HuH-7 (cell line): ENCODE measurements around the gene INPP5J.
"Not testable (repeated sequence)": the region's sequence is repeated elsewhere in the genome, so short reads cannot be mapped to it uniquely, and the experiment has no call there.

ENCODE experiments used
- DNase-seq: peaks from one replicate; pipeline ENCODE4 v3.0.0; 2011; ENCODE audit warnings: low spot score

The INPP5J gene

GRCh38 chr22:31102441-31103081 is 20.2 kb upstream of the INPP5J start:
- DNase-seq: no peak

GRCh38 chr22:31103111-31103510 is 19.7 kb upstream of the INPP5J start:
- no peak for DNase-seq

DNA sequence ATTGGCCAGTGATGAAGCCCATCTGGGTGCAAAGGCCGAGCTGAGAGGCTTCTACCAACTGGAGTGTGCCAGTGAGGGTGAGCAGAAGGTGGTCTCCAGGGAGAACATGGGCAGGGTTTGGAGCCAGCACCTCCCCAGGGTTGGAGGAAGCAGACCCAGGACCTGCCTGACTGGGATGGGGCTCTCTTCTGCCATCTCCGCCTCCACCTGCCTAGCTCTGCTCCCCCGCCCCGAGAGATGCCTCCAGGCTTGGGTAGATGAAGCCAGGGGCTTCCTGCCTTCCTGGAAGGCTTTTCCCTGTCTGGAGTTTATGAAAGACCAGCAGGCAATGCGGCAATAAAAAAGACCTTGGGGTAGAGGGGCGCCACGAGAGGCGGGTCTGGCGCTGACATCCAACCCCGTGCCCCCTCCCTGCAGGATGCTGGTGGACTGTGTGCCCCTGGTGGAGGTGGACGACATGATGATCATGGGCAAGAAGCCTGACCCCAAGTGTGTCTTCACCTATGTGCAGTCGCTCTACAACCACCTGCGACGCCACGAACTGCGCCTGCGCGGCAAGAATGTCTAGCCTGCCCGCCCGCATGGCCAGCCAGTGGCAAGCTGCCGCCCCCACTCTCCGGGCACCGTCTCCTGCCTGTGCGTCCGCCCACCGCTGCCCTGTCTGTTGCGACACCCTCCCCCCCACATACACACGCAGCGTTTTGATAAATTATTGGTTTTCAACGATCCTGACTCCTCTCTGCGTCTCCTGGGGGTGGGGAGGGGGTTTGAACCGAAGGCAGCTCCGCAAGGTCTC is 18.7 kb upstream of the INPP5J start:
- DNase-seq: no peak

GRCh38 chr22:31104869-31105268 is 17.9 kb upstream of the INPP5J start:
- DNase-seq: no peak

DNA sequence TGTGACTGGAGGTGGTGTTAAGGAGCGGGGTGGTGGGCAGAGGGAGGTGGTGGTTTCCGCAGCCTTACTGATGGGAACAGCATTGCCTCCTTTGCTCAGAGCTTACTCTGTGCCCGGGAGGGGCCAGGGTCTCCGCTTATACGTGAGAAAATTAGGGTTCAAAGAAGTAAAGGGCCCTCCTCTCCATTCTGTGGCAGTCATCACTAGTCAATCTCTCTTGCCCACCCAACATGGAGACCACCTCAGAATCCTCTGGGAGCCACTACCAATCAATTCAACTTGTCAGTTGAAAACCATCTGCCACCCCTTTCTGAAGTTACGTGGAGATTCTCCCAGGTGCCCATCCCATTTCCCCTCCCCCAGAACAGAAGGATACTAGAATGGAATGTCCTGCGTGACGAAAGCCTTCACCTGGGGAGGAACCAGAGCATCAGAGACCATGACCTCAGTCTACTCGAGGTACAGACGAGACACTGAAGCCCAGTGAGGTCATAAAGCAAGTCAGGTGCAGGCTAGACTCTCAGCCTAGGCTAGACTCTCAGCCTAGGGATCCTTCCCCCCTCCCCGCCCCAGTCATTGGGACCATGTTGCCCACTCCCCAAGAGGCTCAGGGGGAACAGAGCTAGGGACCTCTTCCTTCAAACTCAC is 17.4 kb upstream of the INPP5J start:
- no peak for DNase-seq

GRCh38 chr22:31106001-31106571 is 16.7 kb upstream of the INPP5J start:
- no peak for DNase-seq

DNA sequence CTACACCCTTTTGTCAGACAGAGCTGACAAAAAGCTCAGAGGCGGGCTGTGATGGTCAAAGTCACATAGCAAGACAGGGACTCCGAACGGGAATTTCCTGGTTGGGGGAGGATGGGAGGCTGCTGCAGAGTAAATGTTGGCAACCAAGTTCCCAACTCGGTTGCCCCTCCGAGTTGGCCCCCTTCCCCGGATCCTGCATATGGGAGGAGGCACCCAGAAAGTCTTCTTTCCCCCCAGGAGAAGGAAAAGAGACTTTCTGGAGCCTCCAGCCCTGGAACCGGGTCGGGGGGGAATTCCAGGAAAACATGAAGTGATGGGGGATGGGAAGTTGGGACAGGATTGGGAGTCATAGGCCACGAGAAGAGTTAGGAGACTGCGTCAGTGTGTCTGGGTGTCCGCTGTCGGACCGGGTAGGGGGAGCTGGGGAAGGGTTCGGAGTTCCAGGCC is 16.0 kb upstream of the INPP5J start:
- no peak for DNase-seq

GRCh38 chr22:31107178-31107893 is 15.4 kb upstream of the INPP5J start, which contains the start of gene SELENOM:
Gene SELENOM, minus strand, starts transcription at chr22:31107568. Its CDS starts 63 bp downstream, at chr22:31107505.
- DNase-seq: peak; percentile 100

- DNase-seq: no peak
Observed at GRCh38 chr22:31107894-31108218, 14.9 kb upstream of the INPP5J start.

- not testable (repeated sequence) for DNase-seq
Observed at GRCh38 chr22:31112547-31113091, 10.1 kb upstream of the INPP5J start.

GRCh38 chr22:31118046-31118820 is 4.5 kb upstream of the INPP5J start:
- no peak for DNase-seq

DNA sequence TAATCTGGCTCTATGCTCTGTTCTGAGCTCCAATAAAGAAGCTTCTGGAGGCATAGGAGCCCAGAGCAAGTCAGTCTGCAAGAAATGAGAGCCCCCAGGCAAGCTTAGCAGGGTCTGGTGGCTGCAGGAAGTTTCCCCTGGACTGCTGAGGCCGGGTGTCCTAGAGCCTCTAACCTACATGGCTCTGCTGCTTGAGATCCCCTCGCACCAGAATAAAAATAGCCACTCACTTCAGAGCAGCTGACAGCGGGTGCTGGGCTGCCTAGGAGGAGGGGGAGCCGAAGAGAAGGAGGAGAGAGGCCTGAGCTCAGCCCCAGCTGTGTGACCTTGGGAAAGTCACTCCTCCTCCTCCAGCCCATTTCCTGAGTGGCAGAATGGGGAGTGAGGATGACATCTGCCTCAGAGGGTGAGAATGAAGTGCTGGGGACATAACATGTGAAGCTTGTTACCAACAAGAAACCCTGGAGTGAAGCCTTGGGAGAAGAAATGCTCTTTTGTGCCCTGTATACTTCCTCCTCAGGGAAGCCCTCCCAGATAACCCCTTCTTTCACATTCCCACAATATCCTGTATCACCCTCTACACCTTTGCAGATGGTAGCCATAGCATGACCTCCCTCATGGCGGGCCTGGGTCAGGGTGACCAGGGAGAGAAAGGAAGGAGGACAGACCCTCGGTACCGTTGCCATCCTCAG is 3.6 kb upstream of the INPP5J start:
- no peak for DNase-seq

DNA sequence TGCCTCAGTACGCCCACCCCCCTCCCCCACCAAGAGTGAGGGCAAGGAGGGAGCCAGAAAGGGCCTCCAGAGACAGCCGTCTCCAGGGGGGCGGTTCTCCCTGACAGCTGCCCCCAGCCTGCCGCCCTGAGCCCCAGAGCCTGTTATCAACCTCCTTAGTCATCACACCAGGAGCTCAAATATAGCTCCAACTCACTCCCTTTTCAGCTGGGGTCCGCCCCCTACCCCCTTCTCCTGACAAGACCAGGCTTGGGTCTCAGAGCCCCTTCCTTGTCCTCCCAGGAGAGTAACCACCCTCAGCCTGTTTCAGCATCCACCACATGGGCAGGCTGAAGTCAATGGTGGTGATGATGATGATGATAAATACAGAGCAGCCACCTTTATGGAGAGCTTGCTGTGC is 2.5 kb upstream of the INPP5J start:
- DNase-seq: no peak

GRCh38 chr22:31120642-31121041 is 2.1 kb upstream of the INPP5J start:
- no peak for DNase-seq

DNA sequence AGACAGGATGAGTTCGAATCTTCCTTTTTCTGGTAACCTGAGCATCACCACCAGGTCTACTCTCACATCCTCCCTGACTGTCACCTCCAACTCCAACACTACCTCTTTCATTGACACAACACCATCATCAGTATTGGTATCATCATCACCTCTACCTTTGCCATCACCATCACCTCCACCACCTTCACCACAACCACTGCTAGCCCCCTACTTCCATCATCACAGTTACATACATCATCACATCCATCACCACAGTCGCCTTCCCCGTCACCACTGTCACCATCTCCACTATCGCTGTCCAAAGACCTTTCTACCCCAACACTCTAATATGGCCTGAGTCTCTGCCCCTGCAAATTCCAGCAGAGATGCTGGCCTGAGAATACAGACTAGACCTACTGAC is 1.4 kb upstream of the INPP5J start:
- no peak for DNase-seq

GRCh38 chr22:31122196-31122531 is 602 bp upstream of the INPP5J start:
- DNase-seq: no peak

DNA sequence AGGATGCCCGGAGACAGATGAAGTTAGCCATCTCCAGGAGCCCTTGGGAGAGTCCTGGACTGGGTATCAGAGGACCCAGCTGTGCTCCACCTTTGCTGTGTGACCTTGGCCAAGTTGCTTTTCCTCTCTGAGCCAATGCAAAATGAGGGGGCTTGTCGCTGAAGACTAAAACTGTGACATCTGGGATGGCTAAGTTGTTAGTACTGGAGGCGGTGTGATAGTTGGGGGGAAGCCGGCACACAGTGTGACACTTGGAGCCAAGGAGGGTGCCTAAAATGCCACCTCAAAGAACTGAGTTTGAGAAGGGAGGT is 481 bp downstream of the INPP5J start:
- no peak for DNase-seq

- DNase-seq: no peak
Observed at GRCh38 chr22:31124290-31124689, 1.5 kb downstream of the INPP5J start.

GRCh38 chr22:31124811-31125465 is 2.2 kb downstream of the INPP5J start:
- no peak for DNase-seq

- DNase-seq: no peak
Observed at GRCh38 chr22:31125521-31126117, 2.9 kb downstream of the INPP5J start.
